Measurements from ENCODE around the gene MAST3. TPM values are rescaled to one million over a fixed set of nuclear protein-coding genes. Genes with fewer than 3 reads are reported as not detected.

MAST3 gene
- total RNA-seq, 3 donors from 2014 or later = 25.2 to 37.3 (median 34.7) TPM

DNA sequence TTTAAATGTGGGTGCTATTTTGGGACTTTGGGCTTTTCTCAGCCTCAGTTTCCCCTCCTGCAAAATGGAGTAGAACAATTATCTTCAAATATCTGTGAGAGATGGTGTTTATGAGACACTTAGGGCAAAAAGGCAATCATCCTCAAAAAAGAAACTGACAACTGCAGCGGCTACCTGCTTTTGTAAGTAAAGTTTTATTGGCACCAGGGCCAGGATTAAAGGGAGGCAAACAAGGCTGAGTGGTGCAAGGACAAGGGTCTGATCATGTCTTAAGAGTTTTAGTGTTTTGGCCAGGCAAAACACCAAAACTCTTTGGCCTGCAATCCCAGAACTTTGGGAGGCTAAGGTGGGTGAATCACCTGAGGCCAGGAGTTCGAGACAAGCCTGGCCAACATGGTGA lies 1.3 kb upstream of the MAST3 start:
- ATAC-seq = no peak

GRCh38 chr19:18097993-18098890 lies 664 bp downstream of the MAST3 start:
- DNase-seq (no peak), ATAC-seq (no peak)
- peaks cover 15% of the 10 kb centered on the region for H3K4me1 ChIP-seq (ENCODE audit: low read depth)
- TF ChIP-seq CTCF (IDR thresholded peaks at IDR 0.05) = no peak
- H3K36me3 ChIP-seq (ENCODE audit: low read depth) = no peaks in the 10 kb centered on the region
- no peaks in the 10 kb centered on the region for H3K9me3 ChIP-seq
- intact Hi-C loops (cut with DNase I, micrococcal nuclease) = no loop called here
- no peak overlapping the region for H3K4me3 ChIP-seq

More for the DNA sequence above, 1.3 kb upstream of the MAST3 start:
- Histone ChIP-seq H3K9me3 (no peaks in the 10 kb centered on the region), H3K36me3 (ENCODE audit: low read depth) (no peaks in the 10 kb centered on the region), H3K4me3 (no peak overlapping the region), H3K4me1 (ENCODE audit: low read depth) (peaks cover 15% of the 10 kb centered on the region)
- no peak for TF ChIP-seq CTCF (IDR thresholded peaks at IDR 0.05)
- intact Hi-C loops (cut with DNase I, micrococcal nuclease) = no loop called here
- DNase-seq = no peak

- DNase-seq (peak in 2 of 3 donors; percentile 61 to 81), ATAC-seq (peak; percentile 29)
- Histone ChIP-seq H3K4me1 (ENCODE audit: low read depth) (peaks cover 17% of the 10 kb centered on the region), H3K4me3 (no peak overlapping the region), H3K36me3 (ENCODE audit: low read depth) (no peaks in the 10 kb centered on the region), H3K9me3 (no peaks in the 10 kb centered on the region)
- intact Hi-C loops (cut with DNase I, micrococcal nuclease) = no loop called here
- TF ChIP-seq CTCF (IDR thresholded peaks at IDR 0.05) = no peak
These were observed 1.5 kb downstream of the MAST3 start for GRCh38 chr19:18098891-18099622.

- no peak for DNase-seq
- no peak for ATAC-seq
- Histone ChIP-seq H3K4me3 (no peak overlapping the region), H3K9me3 (no peaks in the 10 kb centered on the region), H3K36me3 (ENCODE audit: low read depth) (no peaks in the 10 kb centered on the region), H3K4me1 (ENCODE audit: low read depth) (peaks cover 20% of the 10 kb centered on the region)
- intact Hi-C loops (cut with DNase I, micrococcal nuclease) = no loop called here
- no peak for TF ChIP-seq CTCF (IDR thresholded peaks at IDR 0.05)
These were observed 2.0 kb downstream of the MAST3 start for GRCh38 chr19:18099623-18099995.

GRCh38 chr19:18100710-18101109 lies 3.1 kb downstream of the MAST3 start:
- TF ChIP-seq CTCF (IDR thresholded peaks at IDR 0.05) = no peak
- no peaks in the 10 kb centered on the region for H3K9me3 ChIP-seq
- intact Hi-C loops (cut with DNase I, micrococcal nuclease) = no loop called here
- no peaks in the 10 kb centered on the region for H3K36me3 ChIP-seq (ENCODE audit: low read depth)
- ATAC-seq = no peak
- DNase-seq = peak in 1 of 3 donors; percentile 17
- no peak overlapping the region for H3K4me3 ChIP-seq
- H3K4me1 ChIP-seq (ENCODE audit: low read depth) = peaks cover 25% of the 10 kb centered on the region
